HG03039 (cell line): Measurements from ENCODE around the gene ARPC4.
"Not testable (repeated sequence)": the region's sequence is repeated elsewhere in the genome, so short reads cannot be mapped to it uniquely, and the experiment has no call there.

Experiments used
- ATAC-seq: cut with Tn5 transposase; IDR thresholded peaks from one replicate; pipeline ENCODE4 v1.9.1; 2021; ENCODE audit warnings: mild to moderate bottlenecking, moderate library complexity; ENCODE audit not compliant: unreplicated experiment

Gene ARPC4

DNA sequence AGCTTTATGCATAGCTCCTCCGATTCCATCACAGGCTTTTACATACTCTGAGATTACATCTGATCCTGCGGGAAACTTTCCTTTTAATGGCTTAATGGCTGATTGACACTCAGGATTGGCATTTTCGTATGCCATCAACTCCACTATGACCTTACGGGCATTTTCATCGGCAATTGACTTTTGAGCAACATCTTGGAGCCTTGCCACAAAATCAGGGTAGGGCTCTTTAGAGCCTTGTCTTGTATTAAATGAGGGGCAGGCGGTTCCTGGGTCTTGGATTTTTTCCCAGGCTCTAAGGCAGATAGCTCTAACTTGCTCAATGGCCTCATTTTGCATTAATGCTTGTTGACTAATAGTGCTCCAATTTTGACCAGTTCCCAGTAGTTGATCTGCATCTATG is 59.0 kb downstream of the ARPC4 start:
- not testable (repeated sequence) for ATAC-seq

DNA sequence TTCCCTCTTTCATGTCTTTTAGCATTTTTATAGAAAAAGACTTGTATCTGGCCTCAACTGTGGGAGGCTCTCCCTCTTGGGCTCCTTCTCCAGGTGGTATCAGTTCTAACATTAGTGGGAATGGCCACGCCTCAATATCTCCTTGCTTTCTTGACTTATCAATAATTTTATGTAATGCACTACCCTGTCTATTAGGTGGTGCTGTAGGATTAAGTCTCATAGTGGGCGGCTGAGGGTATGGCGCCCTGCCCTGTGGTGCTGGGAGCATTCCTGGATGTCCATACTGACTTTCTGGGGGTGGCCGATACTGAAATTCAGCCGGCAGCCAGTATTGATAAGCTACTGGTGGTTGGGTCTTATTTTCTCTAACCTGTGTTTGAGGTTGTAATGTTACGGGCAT is 59.6 kb downstream of the ARPC4 start:
- ATAC-seq, result no peak

- ATAC-seq, result not testable (repeated sequence)
Observed at GRCh38 chr3:9854291-9854940, 61.5 kb downstream of the ARPC4 start.

- ATAC-seq, result no peak
Observed at GRCh38 chr3:9855594-9855993, 62.7 kb downstream of the ARPC4 start.
